ENCODE measurements around the gene GTF2F1.
"Not testable (repeated sequence)": the region's sequence is repeated elsewhere in the genome, so short reads cannot be mapped to it uniquely, and the experiment has no call there.

Gene GTF2F1

GRCh38 chr19:6393074-6393982 lies at the start of gene GTF2F1:
Gene GTF2F1, minus strand, starts transcription at chr19:6393164. Its CDS starts 169 bp downstream, at chr19:6392995.
- no peaks in the 10 kb centered on the region for H3K27me3 Mint-ChIP-seq
- ATAC-seq (peak; percentile 87), DNase-seq (peak; percentile 96)
- H3K4me3 Mint-ChIP-seq = peak within 1 kb of the TSS; percentile 91
- no peaks in the 10 kb centered on the region for H3K9me3 Mint-ChIP-seq
- H3K4me1 Mint-ChIP-seq = peaks cover 22% of the 10 kb centered on the region
- peak within 1 kb of the TSS; percentile 93 for H3K27ac Mint-ChIP-seq
- peaks cover 19% of the 10 kb centered on the region for H3K36me3 Mint-ChIP-seq (ENCODE audit: low read depth)

- Mint-ChIP-seq H3K27ac (no peak overlapping the region), H3K9me3 (no peaks in the 10 kb centered on the region), H3K27me3 (no peaks in the 10 kb centered on the region), H3K36me3 (ENCODE audit: low read depth) (peaks cover 3% of the 10 kb centered on the region), H3K4me1 (no peaks in the 10 kb centered on the region), H3K4me3 (no peak overlapping the region)
- ATAC-seq (no peak), DNase-seq (no peak)
These were observed 49.2 kb upstream of the GTF2F1 start for GRCh38 chr19:6442087-6442688.

- DNase-seq (no peak), ATAC-seq (no peak)
- Mint-ChIP-seq H3K4me1 (no peaks in the 10 kb centered on the region), H3K27me3 (no peaks in the 10 kb centered on the region), H3K4me3 (no peak overlapping the region), H3K36me3 (ENCODE audit: low read depth) (peaks cover 2% of the 10 kb centered on the region), H3K9me3 (no peaks in the 10 kb centered on the region), H3K27ac (no peak overlapping the region)
These were observed 47.9 kb upstream of the GTF2F1 start for GRCh38 chr19:6440905-6441304.

GRCh38 chr19:6439743-6440142 lies 46.8 kb upstream of the GTF2F1 start:
- Mint-ChIP-seq H3K27ac (no peak overlapping the region), H3K27me3 (no peaks in the 10 kb centered on the region), H3K36me3 (ENCODE audit: low read depth) (no peaks in the 10 kb centered on the region), H3K9me3 (no peaks in the 10 kb centered on the region), H3K4me3 (no peak overlapping the region), H3K4me1 (no peaks in the 10 kb centered on the region)
- no peak for ATAC-seq
- DNase-seq = no peak

- ATAC-seq (no peak), DNase-seq (no peak)
- Mint-ChIP-seq H3K4me3 (no peak within 1 kb of the TSS), H3K27ac (no peak within 1 kb of the TSS), H3K9me3 (no peaks in the 10 kb centered on the region), H3K36me3 (ENCODE audit: low read depth) (no peaks in the 10 kb centered on the region), H3K4me1 (peaks cover 4% of the 10 kb centered on the region), H3K27me3 (peaks cover 3% of the 10 kb centered on the region)
These were observed 40.7 kb upstream of the GTF2F1 start, which contains the start of gene SLC25A41 for GRCh38 chr19:6433663-6434062. Gene SLC25A41, minus strand, starts transcription at chr19:6433763. Its CDS starts 70 bp downstream, at chr19:6433693.

- Mint-ChIP-seq H3K27ac (no peak overlapping the region), H3K27me3 (peaks cover 3% of the 10 kb centered on the region), H3K36me3 (ENCODE audit: low read depth) (no peaks in the 10 kb centered on the region), H3K4me3 (no peak overlapping the region), H3K9me3 (no peaks in the 10 kb centered on the region), H3K4me1 (peaks cover 4% of the 10 kb centered on the region)
- DNase-seq (no peak), ATAC-seq (no peak)
These were observed 40.2 kb upstream of the GTF2F1 start for GRCh38 chr19:6433165-6433564.

GRCh38 chr19:6431891-6432290 lies 38.9 kb upstream of the GTF2F1 start:
- no peak for ATAC-seq

GRCh38 chr19:6429419-6430221 lies 36.7 kb upstream of the GTF2F1 start:
- H3K36me3 Mint-ChIP-seq (ENCODE audit: low read depth) = no peaks in the 10 kb centered on the region
- H3K27me3 Mint-ChIP-seq = peaks cover 3% of the 10 kb centered on the region
- no peak overlapping the region for H3K27ac Mint-ChIP-seq
- DNase-seq (no peak), ATAC-seq (no peak)
- H3K9me3 Mint-ChIP-seq = no peaks in the 10 kb centered on the region
- peaks cover 13% of the 10 kb centered on the region for H3K4me1 Mint-ChIP-seq
- peak overlapping the region; percentile 75 for H3K4me3 Mint-ChIP-seq

More at GRCh38 chr19:6431891-6432290, 38.9 kb upstream of the GTF2F1 start:
- DNase-seq = no peak
- Mint-ChIP-seq H3K4me1 (peaks cover 4% of the 10 kb centered on the region), H3K27me3 (peaks cover 3% of the 10 kb centered on the region), H3K36me3 (ENCODE audit: low read depth) (no peaks in the 10 kb centered on the region), H3K27ac (no peak overlapping the region), H3K9me3 (no peaks in the 10 kb centered on the region), H3K4me3 (no peak overlapping the region)

GRCh38 chr19:6428692-6429418 lies 35.9 kb upstream of the GTF2F1 start:
- H3K27me3 Mint-ChIP-seq, H3K4me3 Mint-ChIP-seq: not testable (repeated sequence)

GRCh38 chr19:6427131-6427530 lies 34.2 kb upstream of the GTF2F1 start:
- H3K36me3 Mint-ChIP-seq (ENCODE audit: low read depth) = peaks cover 13% of the 10 kb centered on the region
- no peak overlapping the region for H3K27ac Mint-ChIP-seq
- ATAC-seq (no peak), DNase-seq (no peak)
- no peaks in the 10 kb centered on the region for H3K9me3 Mint-ChIP-seq
- H3K4me1 Mint-ChIP-seq = peaks cover 30% of the 10 kb centered on the region
- no peak overlapping the region for H3K4me3 Mint-ChIP-seq
- peaks cover 3% of the 10 kb centered on the region for H3K27me3 Mint-ChIP-seq

More at GRCh38 chr19:6428692-6429418, 35.9 kb upstream of the GTF2F1 start:
- peaks cover 13% of the 10 kb centered on the region for H3K4me1 Mint-ChIP-seq
- H3K9me3 Mint-ChIP-seq; ATAC-seq; H3K27ac Mint-ChIP-seq; H3K36me3 Mint-ChIP-seq (ENCODE audit: low read depth); DNase-seq: not testable (repeated sequence)

- no peaks in the 10 kb centered on the region for H3K9me3 Mint-ChIP-seq
- H3K27ac Mint-ChIP-seq = peak overlapping the region; percentile 92
- DNase-seq (no peak), ATAC-seq (no peak)
- no peaks in the 10 kb centered on the region for H3K27me3 Mint-ChIP-seq
- peaks cover 33% of the 10 kb centered on the region for H3K4me1 Mint-ChIP-seq
- H3K4me3 Mint-ChIP-seq = peak overlapping the region; percentile 57
- peaks cover 19% of the 10 kb centered on the region for H3K36me3 Mint-ChIP-seq (ENCODE audit: low read depth)
These were observed 33.0 kb upstream of the GTF2F1 start for GRCh38 chr19:6425732-6426620.

GRCh38 chr19:6424939-6425731 lies 32.2 kb upstream of the GTF2F1 start:
- peak; percentile 98 for DNase-seq
- H3K27ac Mint-ChIP-seq = peak overlapping the region; percentile 92
- peak; percentile 92 for ATAC-seq

More at GRCh38 chr19:6424939-6425731, 32.2 kb upstream of the GTF2F1 start:
- H3K9me3 Mint-ChIP-seq = no peaks in the 10 kb centered on the region
- H3K4me3 Mint-ChIP-seq = peak overlapping the region; percentile 57
- H3K27me3 Mint-ChIP-seq = no peaks in the 10 kb centered on the region
- peaks cover 28% of the 10 kb centered on the region for H3K36me3 Mint-ChIP-seq (ENCODE audit: low read depth)
- H3K4me1 Mint-ChIP-seq = peaks cover 33% of the 10 kb centered on the region
